HG03139 (cell line): ENCODE measurements around the gene ROBO2.
"Not testable (repeated sequence)": the region's sequence is repeated elsewhere in the genome, so short reads cannot be mapped to it uniquely, and the experiment has no call there.

Source experiments
- ATAC-seq: cut with Tn5 transposase; IDR thresholded peaks from one replicate; pipeline ENCODE4 v1.9.1; 2021; ENCODE audit not compliant: unreplicated experiment

The ROBO2 gene

GRCh38 chr3:77394046-77394445 lies 354.1 kb downstream of the ROBO2 start:
- ATAC-seq: no peak

GRCh38 chr3:77404871-77405270 lies 365.0 kb downstream of the ROBO2 start:
- no peak for ATAC-seq

GRCh38 chr3:77407441-77407840 lies 367.5 kb downstream of the ROBO2 start:
- no peak for ATAC-seq

- ATAC-seq: not testable (repeated sequence)
Measured at GRCh38 chr3:77410334-77410733, 370.4 kb downstream of the ROBO2 start.

- no peak for ATAC-seq
Measured at GRCh38 chr3:77411334-77411733, 371.4 kb downstream of the ROBO2 start.

GRCh38 chr3:77412021-77412438 lies 372.1 kb downstream of the ROBO2 start:
- ATAC-seq: no peak

- ATAC-seq: no peak
Measured at GRCh38 chr3:77412584-77412983, 372.7 kb downstream of the ROBO2 start.

GRCh38 chr3:77414881-77415280 lies 375.0 kb downstream of the ROBO2 start:
- no peak for ATAC-seq

GRCh38 chr3:77420336-77420735 lies 380.4 kb downstream of the ROBO2 start:
- ATAC-seq: no peak

- no peak for ATAC-seq
Measured at GRCh38 chr3:77421916-77422315, 382.0 kb downstream of the ROBO2 start.

GRCh38 chr3:77426531-77426930 lies 386.6 kb downstream of the ROBO2 start:
- no peak for ATAC-seq

GRCh38 chr3:77427528-77427927 lies 387.6 kb downstream of the ROBO2 start:
- ATAC-seq: no peak

- ATAC-seq: no peak
Measured at GRCh38 chr3:77436908-77437307, 397.0 kb downstream of the ROBO2 start.

- ATAC-seq: no peak
Measured at GRCh38 chr3:77446084-77446483, 406.2 kb downstream of the ROBO2 start.

GRCh38 chr3:77446761-77447160 lies 406.9 kb downstream of the ROBO2 start:
- ATAC-seq: no peak

GRCh38 chr3:77449459-77450350 lies 409.8 kb downstream of the ROBO2 start:
- ATAC-seq: no peak

GRCh38 chr3:77456431-77456830 lies 416.5 kb downstream of the ROBO2 start:
- ATAC-seq: no peak

- no peak for ATAC-seq
Measured at GRCh38 chr3:77456906-77457305, 417.0 kb downstream of the ROBO2 start.

GRCh38 chr3:77459926-77460325 lies 420.0 kb downstream of the ROBO2 start:
- ATAC-seq: no peak

GRCh38 chr3:77460326-77460725 lies 420.4 kb downstream of the ROBO2 start:
- ATAC-seq: no peak

GRCh38 chr3:77462951-77463350 lies 423.1 kb downstream of the ROBO2 start:
- ATAC-seq: no peak

- no peak for ATAC-seq
Measured at GRCh38 chr3:77464111-77464688, 424.3 kb downstream of the ROBO2 start.
